Liver (tissue), 9 donors: ENCODE data around the gene TRMT1. TPM values are rescaled to one million over a fixed set of nuclear protein-coding genes. Genes with fewer than 3 reads are reported as not detected.

ENCODE experiments used
- DNase-seq: peaks from one replicate; pipeline ENCODE4 v3.0.0-alpha.2; 2017; ENCODE audit warnings: low spot score
- H3K27ac ChIP-seq, 2 donors: one replicate each; pipeline ENCODE4 v1.7.0; 2013; ENCODE audit warnings: inconsistent platforms in 2 of 2, low read length in 2 of 2, control low read depth in 1 of 2, low read depth in 1 of 2, mild to moderate bottlenecking in 1 of 2
- H3K27me3 ChIP-seq, 4 donors: one replicate each; pipeline versions ENCODE4 v1.6.1 to v1.7.0; 2013; ENCODE audit warnings: low read length in 3 of 4, inconsistent platforms in 1 of 4, mild to moderate bottlenecking in 1 of 4, moderate library complexity in 1 of 4; ENCODE audit not compliant: control insufficient read depth in 4 of 4, insufficient read depth in 4 of 4
- H3K36me3 ChIP-seq, 4 donors: one replicate each; pipeline versions ENCODE4 v1.6.1 to v1.7.0; 2013; ENCODE audit warnings: low read length in 3 of 4, mild to moderate bottlenecking in 3 of 4, low read depth in 1 of 4, moderate library complexity in 1 of 4; ENCODE audit not compliant: control insufficient read depth in 4 of 4, insufficient read depth in 3 of 4
- H3K4me1 ChIP-seq, 4 donors: one replicate each; pipeline versions ENCODE4 v1.6.1 to v1.7.0; 2013; ENCODE audit warnings: low read length in 3 of 4, mild to moderate bottlenecking in 3 of 4, moderate library complexity in 1 of 4; ENCODE audit not compliant: control insufficient read depth in 4 of 4, insufficient read depth in 4 of 4
- H3K4me3 ChIP-seq, 3 donors: one replicate each; pipeline versions ENCODE4 v1.6.1 to v1.7.0; 2013; ENCODE audit warnings: low read length in 3 of 3, control low read depth in 1 of 3, low read depth in 1 of 3, mild to moderate bottlenecking in 1 of 3
- H3K9ac ChIP-seq, 2 donors: one replicate each; pipeline ENCODE4 v1.7.0; 2013; ENCODE audit warnings: low read length in 2 of 2, mild to moderate bottlenecking in 2 of 2, moderate library complexity in 2 of 2, control low read depth in 1 of 2, low read depth in 1 of 2
- H3K9me3 ChIP-seq, 4 donors: one replicate each; pipeline versions ENCODE4 v1.6.1 to v1.7.0; 2013; ENCODE audit warnings: low read length in 3 of 4; ENCODE audit not compliant: control insufficient read depth in 4 of 4
- EGR1 ChIP-seq, 2 donors: IDR thresholded peaks; 2 replicates each; pipeline ENCODE4 v1.6.1; 2016 to 2018; ENCODE audit warnings: antibody characterized with exemption in 2 of 2, low read depth in 2 of 2
- FOXA1 ChIP-seq: IDR thresholded peaks from 2 replicates; pipeline ENCODE4 v1.6.1; 2016; ENCODE audit warnings: antibody characterized with exemption
- FOXA2 ChIP-seq: IDR thresholded peaks from 2 replicates; pipeline ENCODE4 v1.6.1; 2016; ENCODE audit warnings: antibody characterized with exemption
- GABPA ChIP-seq, 2 donors: IDR thresholded peaks in 1 of 2; conservative IDR thresholded peaks in 1 of 2; 2 replicates each; pipeline ENCODE4 v1.6.1; 2016; ENCODE audit warnings: antibody characterized with exemption in 2 of 2, mild to moderate bottlenecking in 1 of 2, moderate library complexity in 1 of 2
- HNF4A ChIP-seq, 2 donors: conservative IDR thresholded peaks; 2 replicates each; pipeline ENCODE4 v1.6.1; 2016; ENCODE audit warnings: antibody characterized with exemption in 2 of 2, mild to moderate bottlenecking in 2 of 2
- HNF4G ChIP-seq: IDR thresholded peaks from 2 replicates; pipeline ENCODE4 v1.6.1; 2016; ENCODE audit warnings: antibody characterized with exemption
- JUND ChIP-seq, 2 donors: IDR thresholded peaks; 2 replicates each; pipeline ENCODE4 v1.6.1; 2016; ENCODE audit warnings: antibody characterized with exemption in 2 of 2
- NR2F2 ChIP-seq: IDR thresholded peaks from 2 replicates; pipeline ENCODE4 v1.6.1; 2016; ENCODE audit warnings: antibody characterized with exemption
- RAD21 ChIP-seq, 2 donors: IDR thresholded peaks; 2 replicates each; pipeline ENCODE4 v1.6.1; 2016; ENCODE audit warnings: antibody characterized with exemption in 2 of 2, mild to moderate bottlenecking in 2 of 2
- RXRA ChIP-seq, 2 donors: IDR thresholded peaks; 2 replicates each; pipeline ENCODE4 v1.6.1; 2017 to 2018; ENCODE audit warnings: antibody characterized with exemption in 2 of 2, mild to moderate bottlenecking in 1 of 2
- SP1 ChIP-seq: IDR thresholded peaks from 2 replicates; pipeline ENCODE4 v1.6.1; 2018; ENCODE audit warnings: antibody characterized with exemption, mild to moderate bottlenecking
- TAF1 ChIP-seq: conservative IDR thresholded peaks from 2 replicates; pipeline ENCODE4 v1.6.1; 2016; ENCODE audit warnings: antibody characterized with exemption, mild to moderate bottlenecking
- YY1 ChIP-seq: IDR thresholded peaks from 2 replicates; pipeline ENCODE4 v1.6.1; 2016; ENCODE audit warnings: antibody characterized with exemption, mild to moderate bottlenecking
- WGBS: extraction: QIAGEN DNeasy Blood & Tissue Kit; methylation state at CpG from one replicate; pipeline ENCODE4 v1.1.7; 2013; 5-methylcytosine and 5-hydroxymethylcytosine counted together
- polyA plus RNA-seq, 2 donors: library from polyadenylated mRNA; stranded (reverse) in 1 of 2; unstranded in 1 of 2; fragments of 200-250 nt in 1 of 2; fragments of >200 nt in 1 of 2; fragmentation: Nextera tagmentation in 1 of 2; extraction: Ambion mirVana in 1 of 2; gene quantifications; one replicate each; pipeline versions ENCODE4 v1.2.1 to v1.2.3, GENCODE V29; 2013 to 2015
- total RNA-seq, 2 donors: library from RNA; depleted of rRNA; stranded (reverse); fragments of >200 nt; gene quantifications; one replicate each; pipeline ENCODE4 v1.2.3, GENCODE V29; 2014
- TF ChIP-seq, protein P1 (sequence below): fragments of 150-350 bp; IDR thresholded peaks from 2 replicates; pipeline ENCODE4 v1.5.1; 2017; ENCODE audit warnings: improper control_type of control experiment, low read depth, low read length; ENCODE audit not compliant: missing input control
- TF ChIP-seq, protein P2 (sequence below): IDR thresholded peaks from 2 replicates; pipeline ENCODE4 v1.6.1; 2016; ENCODE audit warnings: antibody characterized with exemption
- TF ChIP-seq, protein P3 (sequence below): IDR thresholded peaks from 2 replicates; pipeline ENCODE4 v1.6.1; 2016; ENCODE audit warnings: antibody characterized with exemption
- TF ChIP-seq, protein P4 (sequence below): IDR thresholded peaks from 2 replicates; pipeline ENCODE4 v1.6.1; 2016; ENCODE audit warnings: antibody characterized with exemption, mild to moderate bottlenecking
- TF ChIP-seq, protein P5 (sequence below): IDR thresholded peaks from 2 replicates; pipeline ENCODE4 v1.6.1; 2016; ENCODE audit warnings: antibody characterized with exemption
- donor health status: healthy.
- donor health status: healthy.
- donor health status: healthy.
- donor health status: healthy.
- donor health status: healthy.

TRMT1 gene
- total and polyA plus RNA-seq, 4 donors, result 8.3 to 15.6 (median 11.7) TPM

DNA sequence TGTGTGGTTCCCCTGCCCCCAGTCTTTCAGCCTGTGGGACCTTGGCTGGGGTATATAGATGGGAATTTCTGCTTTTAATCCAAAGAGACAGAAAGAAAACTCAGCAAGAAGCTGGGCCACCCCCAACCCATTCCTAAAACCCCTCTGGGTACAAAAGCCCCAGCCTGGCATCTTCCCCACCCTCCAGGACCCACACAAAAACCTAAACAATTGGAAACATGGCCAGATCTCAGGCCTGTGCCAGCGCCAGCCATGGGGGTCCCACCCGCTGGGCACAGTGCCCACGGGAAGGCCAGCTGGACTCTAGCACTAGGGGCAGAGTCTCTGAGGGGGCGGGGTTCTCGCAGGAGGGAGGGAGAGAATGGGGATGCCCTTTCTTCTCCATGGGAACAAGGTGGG is 22.4 kb downstream of the TRMT1 start:
- peaks cover 21 to 52% (median 30%) of the 10 kb centered on the region in 4 donors for H3K4me1 ChIP-seq
- no peaks in the 10 kb centered on the region for H3K27me3 ChIP-seq
- WGBS, result 33% methylated on average over 5 of the region's 5 CpGs
- H3K36me3 ChIP-seq, result peaks cover 0 to 6% (median 2%) of the 10 kb centered on the region in 4 donors
- H3K9ac ChIP-seq, result no peak overlapping the region
- TF ChIP-seq RXRA (IDR thresholded peaks at IDR 0.05) (no peak), FOXA2 (no peak), HNF4G (no peak), GABPA (IDR thresholded peaks at IDR 0.05 in 1 of 2, conservative IDR thresholded peaks at IDR 0.05 in 1 of 2) (no peak), HNF4A (conservative IDR thresholded peaks at IDR 0.05) (peak in 1 of 2 donors; percentile 26), YY1 (no peak)
- TF ChIP-seq, protein P1, sequence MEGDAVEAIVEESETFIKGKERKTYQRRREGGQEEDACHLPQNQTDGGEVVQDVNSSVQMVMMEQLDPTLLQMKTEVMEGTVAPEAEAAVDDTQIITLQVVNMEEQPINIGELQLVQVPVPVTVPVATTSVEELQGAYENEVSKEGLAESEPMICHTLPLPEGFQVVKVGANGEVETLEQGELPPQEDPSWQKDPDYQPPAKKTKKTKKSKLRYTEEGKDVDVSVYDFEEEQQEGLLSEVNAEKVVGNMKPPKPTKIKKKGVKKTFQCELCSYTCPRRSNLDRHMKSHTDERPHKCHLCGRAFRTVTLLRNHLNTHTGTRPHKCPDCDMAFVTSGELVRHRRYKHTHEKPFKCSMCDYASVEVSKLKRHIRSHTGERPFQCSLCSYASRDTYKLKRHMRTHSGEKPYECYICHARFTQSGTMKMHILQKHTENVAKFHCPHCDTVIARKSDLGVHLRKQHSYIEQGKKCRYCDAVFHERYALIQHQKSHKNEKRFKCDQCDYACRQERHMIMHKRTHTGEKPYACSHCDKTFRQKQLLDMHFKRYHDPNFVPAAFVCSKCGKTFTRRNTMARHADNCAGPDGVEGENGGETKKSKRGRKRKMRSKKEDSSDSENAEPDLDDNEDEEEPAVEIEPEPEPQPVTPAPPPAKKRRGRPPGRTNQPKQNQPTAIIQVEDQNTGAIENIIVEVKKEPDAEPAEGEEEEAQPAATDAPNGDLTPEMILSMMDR, result no peak
- TF ChIP-seq, protein P2, sequence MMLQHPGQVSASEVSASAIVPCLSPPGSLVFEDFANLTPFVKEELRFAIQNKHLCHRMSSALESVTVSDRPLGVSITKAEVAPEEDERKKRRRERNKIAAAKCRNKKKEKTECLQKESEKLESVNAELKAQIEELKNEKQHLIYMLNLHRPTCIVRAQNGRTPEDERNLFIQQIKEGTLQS, result no peak
- TF ChIP-seq, protein P3, sequence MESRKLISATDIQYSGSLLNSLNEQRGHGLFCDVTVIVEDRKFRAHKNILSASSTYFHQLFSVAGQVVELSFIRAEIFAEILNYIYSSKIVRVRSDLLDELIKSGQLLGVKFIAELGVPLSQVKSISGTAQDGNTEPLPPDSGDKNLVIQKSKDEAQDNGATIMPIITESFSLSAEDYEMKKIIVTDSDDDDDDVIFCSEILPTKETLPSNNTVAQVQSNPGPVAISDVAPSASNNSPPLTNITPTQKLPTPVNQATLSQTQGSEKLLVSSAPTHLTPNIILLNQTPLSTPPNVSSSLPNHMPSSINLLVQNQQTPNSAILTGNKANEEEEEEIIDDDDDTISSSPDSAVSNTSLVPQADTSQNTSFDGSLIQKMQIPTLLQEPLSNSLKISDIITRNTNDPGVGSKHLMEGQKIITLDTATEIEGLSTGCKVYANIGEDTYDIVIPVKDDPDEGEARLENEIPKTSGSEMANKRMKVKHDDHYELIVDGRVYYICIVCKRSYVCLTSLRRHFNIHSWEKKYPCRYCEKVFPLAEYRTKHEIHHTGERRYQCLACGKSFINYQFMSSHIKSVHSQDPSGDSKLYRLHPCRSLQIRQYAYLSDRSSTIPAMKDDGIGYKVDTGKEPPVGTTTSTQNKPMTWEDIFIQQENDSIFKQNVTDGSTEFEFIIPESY, result no peak
- H3K9me3 ChIP-seq, result no peaks in the 10 kb centered on the region
- no peak overlapping the region for H3K27ac ChIP-seq
- DNase-seq, result no peak
- no peak overlapping the region for H3K4me3 ChIP-seq

DNA sequence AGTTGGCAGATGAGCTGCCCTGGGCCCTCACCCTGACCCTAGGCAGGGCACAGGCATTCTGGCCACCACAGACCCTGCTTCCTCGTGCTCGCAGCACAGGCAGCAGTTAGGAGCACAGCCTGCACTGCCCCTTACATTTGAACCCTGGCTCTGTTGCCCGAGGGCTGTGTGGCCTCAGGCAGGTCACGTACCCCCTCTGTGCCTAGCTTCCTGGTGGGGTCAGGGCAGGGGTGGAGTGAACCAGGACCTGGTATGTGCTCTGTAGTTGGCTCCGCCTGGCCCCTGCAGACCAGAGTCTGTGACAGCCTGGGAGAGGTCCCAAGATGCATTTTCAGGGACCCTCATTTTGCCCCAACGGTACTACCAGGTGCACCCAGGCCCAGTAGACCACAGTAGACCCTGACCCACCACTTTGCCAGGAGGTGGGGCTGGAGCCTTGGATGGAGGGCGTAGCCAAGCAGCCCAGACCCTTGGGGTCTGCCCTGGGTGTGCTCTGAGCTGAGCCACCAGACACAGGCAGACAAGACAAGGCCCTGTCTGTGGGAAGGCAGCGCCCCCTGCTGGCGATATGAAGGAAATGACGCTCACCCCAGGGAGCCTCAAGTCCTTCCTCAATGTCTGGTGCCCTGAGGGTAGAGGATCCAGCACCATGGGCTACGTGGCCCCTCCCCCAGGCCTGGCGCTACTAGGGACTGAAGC is 23.0 kb downstream of the TRMT1 start:
- Histone ChIP-seq H3K9me3 (no peaks in the 10 kb centered on the region), H3K36me3 (peaks cover 0 to 6% (median 2%) of the 10 kb centered on the region in 4 donors), H3K27ac (no peak overlapping the region), H3K9ac (no peak overlapping the region), H3K27me3 (no peaks in the 10 kb centered on the region), H3K4me3 (no peak overlapping the region), H3K4me1 (peaks cover 18 to 47% (median 29%) of the 10 kb centered on the region in 4 donors)
- TF ChIP-seq, protein P4, sequence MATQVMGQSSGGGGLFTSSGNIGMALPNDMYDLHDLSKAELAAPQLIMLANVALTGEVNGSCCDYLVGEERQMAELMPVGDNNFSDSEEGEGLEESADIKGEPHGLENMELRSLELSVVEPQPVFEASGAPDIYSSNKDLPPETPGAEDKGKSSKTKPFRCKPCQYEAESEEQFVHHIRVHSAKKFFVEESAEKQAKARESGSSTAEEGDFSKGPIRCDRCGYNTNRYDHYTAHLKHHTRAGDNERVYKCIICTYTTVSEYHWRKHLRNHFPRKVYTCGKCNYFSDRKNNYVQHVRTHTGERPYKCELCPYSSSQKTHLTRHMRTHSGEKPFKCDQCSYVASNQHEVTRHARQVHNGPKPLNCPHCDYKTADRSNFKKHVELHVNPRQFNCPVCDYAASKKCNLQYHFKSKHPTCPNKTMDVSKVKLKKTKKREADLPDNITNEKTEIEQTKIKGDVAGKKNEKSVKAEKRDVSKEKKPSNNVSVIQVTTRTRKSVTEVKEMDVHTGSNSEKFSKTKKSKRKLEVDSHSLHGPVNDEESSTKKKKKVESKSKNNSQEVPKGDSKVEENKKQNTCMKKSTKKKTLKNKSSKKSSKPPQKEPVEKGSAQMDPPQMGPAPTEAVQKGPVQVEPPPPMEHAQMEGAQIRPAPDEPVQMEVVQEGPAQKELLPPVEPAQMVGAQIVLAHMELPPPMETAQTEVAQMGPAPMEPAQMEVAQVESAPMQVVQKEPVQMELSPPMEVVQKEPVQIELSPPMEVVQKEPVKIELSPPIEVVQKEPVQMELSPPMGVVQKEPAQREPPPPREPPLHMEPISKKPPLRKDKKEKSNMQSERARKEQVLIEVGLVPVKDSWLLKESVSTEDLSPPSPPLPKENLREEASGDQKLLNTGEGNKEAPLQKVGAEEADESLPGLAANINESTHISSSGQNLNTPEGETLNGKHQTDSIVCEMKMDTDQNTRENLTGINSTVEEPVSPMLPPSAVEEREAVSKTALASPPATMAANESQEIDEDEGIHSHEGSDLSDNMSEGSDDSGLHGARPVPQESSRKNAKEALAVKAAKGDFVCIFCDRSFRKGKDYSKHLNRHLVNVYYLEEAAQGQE, result no peak
- TF ChIP-seq RXRA (IDR thresholded peaks at IDR 0.05), result peak in 1 of 2 donors; percentile 16
- no peak for TF ChIP-seq YY1
- TF ChIP-seq, protein P3, result no peak
- TF ChIP-seq HNF4A (conservative IDR thresholded peaks at IDR 0.05), result no peak
- no peak for TF ChIP-seq TAF1
- TF ChIP-seq, protein P5, sequence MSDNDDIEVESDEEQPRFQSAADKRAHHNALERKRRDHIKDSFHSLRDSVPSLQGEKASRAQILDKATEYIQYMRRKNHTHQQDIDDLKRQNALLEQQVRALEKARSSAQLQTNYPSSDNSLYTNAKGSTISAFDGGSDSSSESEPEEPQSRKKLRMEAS, result no peak
- TF ChIP-seq, protein P2, result no peak
- TF ChIP-seq JUND (IDR thresholded peaks at IDR 0.05), result no peak
- no peak for TF ChIP-seq NR2F2
- TF ChIP-seq, protein P1, result peak; percentile 94
- TF ChIP-seq EGR1 (IDR thresholded peaks at IDR 0.05; ENCODE audit: low read depth in 2 of 2), result no peak
- no peak for TF ChIP-seq GABPA (IDR thresholded peaks at IDR 0.05 in 1 of 2, conservative IDR thresholded peaks at IDR 0.05 in 1 of 2)
- TF ChIP-seq RAD21 (IDR thresholded peaks at IDR 0.05), result peak; percentile 96 to 98
- no peak for TF ChIP-seq FOXA1
- no peak for TF ChIP-seq FOXA2
- TF ChIP-seq SP1, result no peak
- no peak for TF ChIP-seq HNF4G
- peak; percentile 88 for DNase-seq
- 49% methylated on average over 12 of the region's 12 CpGs for WGBS
